ENCODE data around the gene CRYGN.

- TF ChIP-seq CTCF (conservative IDR thresholded peaks at IDR 0.05; ENCODE audit: low read length) (no peak), EZH2phosphoT487 (IDR thresholded peaks at IDR 0.05; ENCODE audit: borderline replicate concordance) (no peak)
Observed at GRCh38 chr7:151406051-151406875, 33.7 kb downstream of the CRYGN start.

Measured in Loucy (cell line).